HG02943 (cell line): ENCODE measurements around the gene ISG20L2.
A peak's percentile ranks its signal among the peaks of the same experiment; 100 is the strongest.

Experiments used
- ATAC-seq: cut with Tn5 transposase; IDR thresholded peaks from one replicate; pipeline ENCODE4 v1.9.1; 2021; ENCODE audit warnings: mild to moderate bottlenecking, low read depth, moderate library complexity; ENCODE audit not compliant: unreplicated experiment

Gene ISG20L2

GRCh38 chr1:156741481-156741983, 13.0 kb upstream of the ISG20L2 start:
- no peak for ATAC-seq

- peak; percentile 80 for ATAC-seq
These were observed 12.3 kb upstream of the ISG20L2 start, which contains the start of gene MRPL24 for GRCh38 chr1:156740741-156741480. TSS of gene MRPL24 (minus strand) at chr1:156741088. CDS start at chr1:156738704, 2,384 bp downstream.

GRCh38 chr1:156740237-156740740, 11.7 kb upstream of the ISG20L2 start:
- ATAC-seq = peak; percentile 5

- no peak for ATAC-seq
These were observed 10.3 kb upstream of the ISG20L2 start for GRCh38 chr1:156738916-156739315.

DNA sequence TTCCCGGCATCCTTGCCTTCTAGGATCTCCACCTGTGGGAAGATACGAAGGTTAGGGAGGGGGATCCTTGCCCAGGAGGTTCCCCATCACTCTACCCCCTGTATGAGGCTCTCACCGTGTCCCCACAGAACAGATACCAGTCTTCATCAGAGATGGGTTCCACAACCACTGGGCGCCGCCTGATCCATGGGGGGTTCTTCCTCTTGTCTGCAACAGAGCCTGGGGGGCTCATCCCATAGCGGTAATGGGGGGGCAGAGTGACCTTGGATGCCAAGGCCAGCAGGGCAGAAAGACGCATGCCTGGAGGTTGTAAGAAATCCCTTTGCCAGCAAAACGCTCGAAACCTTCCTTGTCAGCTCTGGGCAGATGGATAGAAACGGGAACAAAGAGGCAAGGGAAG, 9.8 kb upstream of the ISG20L2 start:
- ATAC-seq = no peak

DNA sequence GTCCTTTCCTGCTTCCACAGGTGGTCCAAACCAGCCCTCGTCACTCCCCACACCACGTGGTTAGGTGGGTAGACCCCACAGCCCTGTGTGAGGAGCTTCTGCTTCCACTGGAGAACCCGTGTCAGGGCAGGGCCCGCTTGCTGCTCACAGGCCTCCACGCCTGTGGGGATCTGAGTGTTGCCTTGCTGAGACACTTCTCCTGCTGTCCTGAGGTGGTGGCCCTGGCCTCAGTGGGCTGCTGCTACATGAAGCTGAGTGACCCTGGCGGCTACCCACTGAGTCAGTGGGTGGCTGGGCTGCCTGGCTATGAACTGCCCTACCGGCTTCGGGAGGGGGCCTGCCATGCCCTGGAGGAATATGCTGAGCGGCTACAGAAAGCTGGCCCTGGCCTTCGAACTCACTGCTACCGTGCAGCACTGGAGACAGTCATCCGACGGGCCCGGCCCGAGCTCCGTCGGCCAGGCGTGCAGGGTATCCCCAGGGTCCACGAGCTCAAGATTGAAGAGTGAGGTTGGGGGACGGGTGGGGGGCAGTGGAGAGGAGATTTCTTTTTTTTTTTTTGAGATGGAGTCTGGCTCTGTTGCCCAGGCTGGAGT, 5.5 kb upstream of the ISG20L2 start:
- ATAC-seq = no peak

- peak; percentile 55 for ATAC-seq
These were observed 504 bp downstream of the ISG20L2 start, which contains the start of gene METTL25B for GRCh38 chr1:156727926-156728598. TSS of gene METTL25B (plus strand) at chr1:156728469. CDS start at chr1:156729105, 636 bp downstream.

DNA sequence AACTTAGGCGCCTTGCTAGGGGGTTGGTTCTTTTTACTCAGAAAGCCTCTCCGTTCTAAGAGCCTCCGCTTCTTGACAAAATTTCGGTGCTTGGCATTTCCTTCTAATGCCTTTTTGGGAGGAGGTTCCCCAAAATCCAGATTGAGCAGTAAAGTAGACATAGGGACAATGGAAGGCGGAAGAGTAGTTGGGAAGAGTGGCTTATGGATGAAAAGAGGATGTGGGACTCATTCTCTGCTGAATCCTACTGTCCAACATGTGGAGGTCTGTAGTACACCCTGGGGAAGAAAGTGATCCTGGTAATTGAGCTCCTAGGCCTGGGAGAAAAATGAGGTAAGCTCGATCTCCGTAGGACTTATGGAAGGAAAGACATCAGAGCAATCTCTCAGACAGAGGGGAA, 1.1 kb downstream of the ISG20L2 start:
- no peak for ATAC-seq

- no peak for ATAC-seq
These were observed 1.9 kb downstream of the ISG20L2 start for GRCh38 chr1:156726549-156727226.

DNA sequence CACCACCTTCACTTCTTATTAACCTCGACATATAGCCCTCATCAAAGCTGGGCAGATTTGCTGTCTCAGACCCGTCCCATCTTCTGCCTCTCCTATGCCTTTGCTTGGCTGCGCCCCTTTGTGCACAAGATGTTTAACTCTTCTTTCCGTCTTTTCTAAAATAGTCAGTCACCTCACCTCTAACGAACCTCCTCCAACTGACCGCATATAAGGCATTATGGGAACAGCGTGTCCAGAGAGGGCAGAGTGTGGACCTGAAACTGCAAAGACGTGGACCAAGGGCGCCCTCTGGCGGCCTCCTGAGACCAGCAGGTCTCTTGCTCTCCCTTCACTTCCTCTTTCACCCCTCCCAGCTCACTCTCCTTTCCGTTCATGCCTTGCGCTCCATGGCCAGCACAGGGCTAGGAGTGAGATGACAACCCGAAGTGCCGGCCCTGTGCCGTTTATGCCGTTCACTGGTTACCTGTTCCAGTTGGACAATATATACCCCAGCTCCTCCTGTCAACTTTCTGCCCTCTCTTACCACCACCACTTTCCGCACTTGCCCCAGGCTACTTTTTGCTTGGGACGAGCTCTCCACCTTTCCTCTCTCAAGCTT, 2.8 kb downstream of the ISG20L2 start:
- ATAC-seq = no peak

GRCh38 chr1:156721535-156721934, 7.0 kb downstream of the ISG20L2 start:
- ATAC-seq = no peak

DNA sequence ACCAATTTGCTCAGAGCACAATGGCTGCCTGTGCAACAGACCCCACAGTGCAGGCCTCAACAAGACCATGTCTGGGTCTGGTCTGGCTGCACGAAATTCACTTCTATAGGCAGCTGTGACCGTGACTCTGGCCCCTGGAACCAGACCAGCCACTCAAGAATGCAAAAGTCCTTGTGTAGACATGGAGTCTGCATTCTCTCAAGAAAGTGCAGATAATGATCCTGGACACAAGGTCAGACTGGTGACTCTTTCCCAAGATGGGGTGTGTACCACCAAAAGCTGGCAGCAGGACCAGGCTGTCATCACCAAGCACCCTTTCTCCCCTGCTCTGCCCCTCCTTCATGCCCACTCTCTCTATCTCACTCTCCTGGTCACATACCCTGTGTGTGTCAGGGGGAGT, 7.4 kb downstream of the ISG20L2 start:
- ATAC-seq = no peak

DNA sequence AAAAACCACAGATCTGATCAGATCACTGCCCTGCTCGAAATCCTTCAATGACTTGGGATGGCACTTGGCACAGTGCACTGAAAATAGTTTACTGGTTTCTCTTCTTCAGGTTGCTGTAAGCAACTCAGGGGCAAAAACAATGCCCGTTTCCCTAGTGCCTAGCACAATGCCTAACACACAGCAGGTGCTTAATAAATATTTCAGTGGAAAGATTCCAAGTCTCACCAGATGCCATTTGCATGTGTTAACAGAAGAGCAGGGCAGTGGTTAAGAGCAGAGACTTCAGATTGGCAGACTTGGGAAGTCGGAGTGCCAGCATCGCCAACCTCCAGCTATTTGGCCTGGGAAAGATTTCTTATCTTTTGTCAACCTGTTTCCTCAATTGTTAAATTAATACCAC, 11.2 kb downstream of the ISG20L2 start:
- ATAC-seq = no peak

DNA sequence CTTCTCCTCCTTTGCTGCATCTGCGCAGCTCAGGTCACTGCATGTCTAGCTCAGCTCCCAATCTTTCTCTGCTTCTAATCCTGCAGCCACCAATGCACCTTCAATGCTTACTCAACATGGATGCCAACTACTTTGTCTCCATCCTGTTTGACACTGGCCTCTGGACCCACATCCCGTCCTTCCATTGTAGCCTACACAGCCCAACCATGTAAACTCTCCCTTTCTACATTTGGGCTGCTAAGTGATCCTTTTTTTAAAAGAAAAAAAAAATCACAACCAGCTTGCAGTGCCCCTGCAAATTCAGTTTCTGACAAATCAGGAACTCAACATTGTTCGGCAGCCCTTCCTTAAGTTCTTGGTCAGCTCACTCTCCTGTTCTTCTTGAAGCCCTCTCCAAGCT, 13.7 kb downstream of the ISG20L2 start:
- no peak for ATAC-seq

DNA sequence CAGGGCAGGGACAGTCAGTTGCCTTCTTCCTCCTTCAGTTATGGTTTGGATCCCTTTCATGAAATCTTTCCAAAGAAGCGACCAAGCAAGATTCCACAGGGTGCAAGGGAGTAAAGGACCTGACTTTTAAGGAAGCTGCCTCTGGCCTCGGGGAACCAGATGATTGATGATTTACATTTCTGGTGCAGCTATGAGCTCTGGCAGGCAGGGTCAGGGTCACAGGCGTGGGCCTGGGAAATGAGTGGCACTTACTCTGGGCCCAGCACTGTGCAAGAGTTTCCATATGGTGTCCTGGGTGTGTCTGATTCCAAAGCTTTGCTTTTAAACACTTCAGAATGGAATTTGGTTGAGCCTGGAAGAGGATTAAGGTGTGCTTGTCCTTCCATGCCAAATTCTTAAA, 15.9 kb downstream of the ISG20L2 start:
- no peak for ATAC-seq

- ATAC-seq = no peak
These were observed 17.4 kb downstream of the ISG20L2 start for GRCh38 chr1:156711011-156711817.

DNA sequence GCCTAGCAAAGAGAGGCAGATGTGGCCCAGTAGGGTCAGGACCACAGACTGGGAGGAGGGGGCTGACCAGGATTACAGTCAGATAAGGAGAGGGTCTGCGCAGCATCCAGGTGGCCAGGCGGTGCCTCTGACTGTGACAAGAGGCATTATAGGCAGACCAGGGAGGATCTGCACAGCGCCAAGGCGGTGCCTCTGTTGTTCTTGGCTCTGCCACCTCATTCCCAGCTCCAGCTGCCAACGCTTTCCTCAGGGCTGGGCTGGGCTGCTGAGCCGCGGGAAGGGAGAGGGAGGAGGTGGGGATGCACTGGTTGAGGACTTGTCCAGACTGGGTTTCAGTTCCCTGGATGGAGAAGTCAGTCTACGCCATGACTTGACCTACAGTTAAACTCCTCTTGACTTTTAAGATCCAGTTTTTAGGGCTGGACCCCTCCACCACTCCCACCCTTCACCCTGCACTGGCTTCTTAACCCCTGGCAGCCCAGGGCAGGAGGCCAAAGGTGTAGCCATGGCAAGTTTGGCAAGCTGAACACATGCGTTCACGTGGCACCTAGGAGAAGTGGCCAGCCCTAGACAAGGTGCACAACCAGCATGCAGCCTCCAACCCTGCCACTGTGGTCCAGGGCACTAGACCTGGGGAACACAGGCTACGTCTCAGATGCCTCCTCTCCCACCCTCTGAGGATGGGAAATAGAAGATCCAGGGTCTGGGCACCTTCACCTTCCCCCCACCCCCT, 18.6 kb downstream of the ISG20L2 start:
- no peak for ATAC-seq

DNA sequence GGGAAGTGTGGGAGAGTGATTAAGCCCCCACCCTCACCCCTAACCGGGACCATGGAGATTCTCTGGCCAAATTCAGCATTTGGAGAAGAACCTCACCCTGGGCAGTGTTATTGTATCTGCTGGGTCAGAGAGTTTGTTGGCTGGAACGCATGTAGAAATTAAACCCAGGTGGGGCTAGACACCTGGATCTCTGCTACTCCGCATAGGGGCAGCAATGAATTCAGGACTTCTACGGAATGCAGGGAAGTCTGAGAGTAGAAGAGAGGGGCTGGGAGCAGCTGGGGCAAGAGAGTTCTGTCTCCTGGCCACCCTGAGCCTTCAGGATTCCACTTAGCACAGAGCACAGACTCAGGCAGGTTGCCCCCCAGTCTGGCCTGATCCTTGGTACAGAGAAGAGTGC, 19.5 kb downstream of the ISG20L2 start:
- no peak for ATAC-seq

DNA sequence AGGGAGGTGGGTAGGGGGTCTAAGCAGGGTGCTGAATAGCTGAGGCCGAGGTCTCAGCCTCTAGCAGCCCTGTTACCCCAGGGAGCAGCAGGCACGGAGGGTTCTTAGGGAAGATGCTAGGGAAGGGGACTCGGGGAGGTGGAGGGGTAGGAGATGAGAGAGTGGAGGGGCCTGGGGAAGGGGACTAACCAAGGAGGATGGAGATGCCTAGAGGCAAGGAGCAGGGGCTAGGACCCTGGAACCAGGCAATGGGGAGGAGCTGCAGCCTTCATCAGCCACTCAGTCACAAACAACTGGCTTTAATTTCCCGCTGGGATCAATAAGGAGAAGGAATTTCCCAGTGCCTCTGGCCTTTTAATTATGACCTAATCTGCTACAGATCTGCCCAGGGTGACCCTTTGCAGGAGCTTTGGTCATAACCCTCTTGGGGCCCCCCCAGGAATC, 20.3 kb downstream of the ISG20L2 start:
- no peak for ATAC-seq
